ENCODE measurements around the gene SNAPC2.
"Not testable (repeated sequence)": the region's sequence is repeated elsewhere in the genome, so short reads cannot be mapped to it uniquely, and the experiment has no call there.

The SNAPC2 gene

GRCh38 chr19:7959211-7959610 is 39.1 kb downstream of the SNAPC2 start:
- Histone ChIP-seq H3K9me2 (ENCODE audit: low read depth, low read length) (no peaks in the 10 kb centered on the region), H4K20me1 (ENCODE audit: insufficient read depth, low read length) (no peaks in the 10 kb centered on the region), H3K4me1 (ENCODE audit: insufficient read depth, low read length, severe bottlenecking) (no peaks in the 10 kb centered on the region), H2AFZ (ENCODE audit: low read length) (no peak overlapping the region), H3K27me3 (ENCODE audit: insufficient read depth, low read length) (no peaks in the 10 kb centered on the region), H3K79me2 (ENCODE audit: insufficient read depth, low read length) (no peaks in the 10 kb centered on the region), H3K27ac (ENCODE audit: low read depth, low read length, poor library complexity, severe bottlenecking) (no peak overlapping the region), H3K9me3 (ENCODE audit: low read length) (no peaks in the 10 kb centered on the region), H3K4me3 (ENCODE audit: low read depth, low read length, poor library complexity, severe bottlenecking) (no peak overlapping the region), H3K4me2 (ENCODE audit: low read length) (no peak overlapping the region), H3F3A (ENCODE audit: insufficient read depth, low read length) (no peaks in the 10 kb centered on the region), H3K9ac (ENCODE audit: low read length) (no peak overlapping the region), H3K36me3 (ENCODE audit: insufficient read depth, low read length) (peaks cover 63% of the 10 kb centered on the region)
- TF ChIP-seq CTCF (IDR thresholded peaks at IDR 0.05; ENCODE audit: low read length) (no peak), EZH2 (IDR thresholded peaks at IDR 0.05; ENCODE audit: borderline replicate concordance, low read length) (no peak)

DNA sequence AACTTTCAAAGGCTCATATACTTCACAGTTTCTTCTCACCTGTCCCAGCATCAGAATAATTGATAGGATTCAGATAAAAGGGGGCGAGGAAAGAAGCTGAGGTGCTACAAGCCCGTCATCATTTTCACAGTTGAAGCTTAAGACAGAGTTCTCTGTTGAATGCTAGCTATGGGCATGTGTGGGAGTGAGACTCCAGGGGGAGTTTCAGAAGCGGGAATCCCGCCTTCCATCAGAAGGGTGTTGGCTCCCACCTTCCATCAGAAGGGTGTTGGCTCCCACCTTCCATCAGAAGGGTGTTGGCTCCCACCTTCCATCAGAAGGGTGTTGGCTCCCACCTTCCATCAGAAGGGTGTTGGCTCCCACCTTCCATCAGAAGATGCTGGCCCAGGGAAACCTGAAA is 40.9 kb downstream of the SNAPC2 start:
- H3F3A ChIP-seq (ENCODE audit: insufficient read depth, low read length); H4K20me1 ChIP-seq (ENCODE audit: insufficient read depth, low read length): not testable (repeated sequence)
- H3K36me3 ChIP-seq (ENCODE audit: insufficient read depth, low read length): peaks cover 81% of the 10 kb centered on the region

GRCh38 chr19:7961920-7962626 is 41.9 kb downstream of the SNAPC2 start:
- no peaks in the 10 kb centered on the region for H3K79me2 ChIP-seq (ENCODE audit: insufficient read depth, low read length)
- H3F3A ChIP-seq (ENCODE audit: insufficient read depth, low read length): no peaks in the 10 kb centered on the region
- H2AFZ ChIP-seq (ENCODE audit: low read length): no peak overlapping the region
- no peaks in the 10 kb centered on the region for H3K4me1 ChIP-seq (ENCODE audit: insufficient read depth, low read length, severe bottlenecking)
- no peaks in the 10 kb centered on the region for H4K20me1 ChIP-seq (ENCODE audit: insufficient read depth, low read length)
- H3K9me3 ChIP-seq (ENCODE audit: low read length): no peaks in the 10 kb centered on the region
- peaks cover 91% of the 10 kb centered on the region for H3K36me3 ChIP-seq (ENCODE audit: insufficient read depth, low read length)
- no peak overlapping the region for H3K4me3 ChIP-seq (ENCODE audit: low read depth, low read length, poor library complexity, severe bottlenecking)
- H3K9ac ChIP-seq (ENCODE audit: low read length): no peak overlapping the region
- no peak overlapping the region for H3K4me2 ChIP-seq (ENCODE audit: low read length)
- H3K27me3 ChIP-seq (ENCODE audit: insufficient read depth, low read length): no peaks in the 10 kb centered on the region
- H3K27ac ChIP-seq (ENCODE audit: low read depth, low read length, poor library complexity, severe bottlenecking): no peak overlapping the region
- no peaks in the 10 kb centered on the region for H3K9me2 ChIP-seq (ENCODE audit: low read depth, low read length)
- TF ChIP-seq EZH2 (IDR thresholded peaks at IDR 0.05; ENCODE audit: borderline replicate concordance, low read length) (no peak), CTCF (IDR thresholded peaks at IDR 0.05; ENCODE audit: low read length) (no peak)

More for the DNA sequence above, 40.9 kb downstream of the SNAPC2 start:
- H3K4me3 ChIP-seq (ENCODE audit: low read depth, low read length, poor library complexity, severe bottlenecking); H3K9me3 ChIP-seq (ENCODE audit: low read length); H3K4me1 ChIP-seq (ENCODE audit: insufficient read depth, low read length, severe bottlenecking); H3K4me2 ChIP-seq (ENCODE audit: low read length); H3K79me2 ChIP-seq (ENCODE audit: insufficient read depth, low read length); H3K27ac ChIP-seq (ENCODE audit: low read depth, low read length, poor library complexity, severe bottlenecking); H3K27me3 ChIP-seq (ENCODE audit: insufficient read depth, low read length); H3K9ac ChIP-seq (ENCODE audit: low read length); H2AFZ ChIP-seq (ENCODE audit: low read length); H3K9me2 ChIP-seq (ENCODE audit: low read depth, low read length): not testable (repeated sequence)

- no peaks in the 10 kb centered on the region for H4K20me1 ChIP-seq (ENCODE audit: insufficient read depth, low read length)
- no peak for TF ChIP-seq CTCF (IDR thresholded peaks at IDR 0.05; ENCODE audit: low read length)
- TF ChIP-seq EZH2 (IDR thresholded peaks at IDR 0.05; ENCODE audit: borderline replicate concordance, low read length): no peak
- H3K4me3 ChIP-seq (ENCODE audit: low read depth, low read length, poor library complexity, severe bottlenecking): no peak overlapping the region
- no peaks in the 10 kb centered on the region for H3K9me3 ChIP-seq (ENCODE audit: low read length)
- peaks cover 97% of the 10 kb centered on the region for H3K36me3 ChIP-seq (ENCODE audit: insufficient read depth, low read length)
- no peaks in the 10 kb centered on the region for H3K4me1 ChIP-seq (ENCODE audit: insufficient read depth, low read length, severe bottlenecking)
- no peaks in the 10 kb centered on the region for H3K27me3 ChIP-seq (ENCODE audit: insufficient read depth, low read length)
- H3F3A ChIP-seq (ENCODE audit: insufficient read depth, low read length): no peaks in the 10 kb centered on the region
- no peak overlapping the region for H3K4me2 ChIP-seq (ENCODE audit: low read length)
- H3K27ac ChIP-seq (ENCODE audit: low read depth, low read length, poor library complexity, severe bottlenecking): no peak overlapping the region
- H2AFZ ChIP-seq (ENCODE audit: low read length): no peak overlapping the region
- H3K79me2 ChIP-seq (ENCODE audit: insufficient read depth, low read length): no peaks in the 10 kb centered on the region
- H3K9me2 ChIP-seq (ENCODE audit: low read depth, low read length): no peaks in the 10 kb centered on the region
- H3K9ac ChIP-seq (ENCODE audit: low read length): no peak overlapping the region
Measured at GRCh38 chr19:7962644-7963268, 42.6 kb downstream of the SNAPC2 start.
